HepG2 (cell line): ENCODE data around the gene IFITM5. TPM values are rescaled to one million over a fixed set of nuclear protein-coding genes. Genes with fewer than 3 reads are reported as not detected.

Experiments
- ATAC-seq: fragments of 200-7000 bp; cut with Tn5 transposase; 3 replicates; pipeline ENCODE4 v1.9.1; 2020; ENCODE audit warnings: mild to moderate bottlenecking, moderate library complexity
- BruUV-seq: library from RNA; stranded (reverse); fragments of 400-500 nt; replicated peaks from 2 replicates; lab custom pipeline; 2021; lab: Mats Ljungman, UMichigan
- CTCF ChIA-PET: fragments of 300-600 bp; formaldehyde crosslinking; extraction: SDS; loops from one replicate; lab custom pipeline; 2021; ENCODE audit warnings: low total read pairs, inconsistent platforms, low intra/inter-chr PET ratio; lab: Yijun Ruan, JAX
- POLR2A ChIA-PET: fragments of 350-600 bp; sonication (Branson Sonifier 250); formaldehyde crosslinking; loops from one replicate; lab custom pipeline; 2020; ENCODE audit warnings: antibody characterized with exemption, inconsistent platforms; lab: Yijun Ruan, JAX
- DNase-seq: peaks from one replicate; pipeline ENCODE4 v3.0.0-alpha.2; 2015; ENCODE audit warnings: low spot score
- FAIRE-seq: peaks from 3 replicates; lab custom pipeline; 2011; peaks lifted over from hg19 to GRCh38; lab: Jason Lieb, UNC
- H2AFZ ChIP-seq: one replicate; pipeline ENCODE4 v1.6.1; 2011; ENCODE audit warnings: low read length, inconsistent platforms
- H3K27ac ChIP-seq: fragments of 300-600 bp; 3 replicates; pipeline ENCODE4 v1.8.0; 2011; ENCODE audit warnings: mixed run types, mild to moderate bottlenecking, mixed read lengths, low read length, inconsistent platforms; ENCODE audit not compliant: insufficient read depth; ENCODE audit errors: extremely low read length
- H3K27me3 ChIP-seq, 2 experiments: fragments of 200-600 bp in 1 of 2; 2 replicates in 1 of 2; 3 replicates in 1 of 2; pipeline versions ENCODE4 v1.6.0 to v1.8.0; 2011; ENCODE audit warnings: low read length in 2 of 2, mild to moderate bottlenecking in 2 of 2, moderate library complexity in 2 of 2, inconsistent platforms in 1 of 2; ENCODE audit not compliant: insufficient read depth in 2 of 2, control insufficient read depth in 1 of 2
- H3K36me3 ChIP-seq, 2 experiments: fragments of 200-600 bp in 1 of 2; replicated peaks in 1 of 2; 2 replicates in 1 of 2; 3 replicates in 1 of 2; pipeline versions ENCODE4 v1.5.1 to v1.8.0; 2011; ENCODE audit warnings: low read length in 2 of 2, inconsistent platforms in 1 of 2; ENCODE audit not compliant: insufficient read depth in 2 of 2, control insufficient read depth in 1 of 2
- H3K4me1 ChIP-seq: 2 replicates; pipeline ENCODE4 v1.5.1; 2012; ENCODE audit warnings: low read length, inconsistent platforms; ENCODE audit not compliant: insufficient read depth
- H3K4me2 ChIP-seq: 2 replicates; pipeline ENCODE4 v1.6.0; 2011; ENCODE audit warnings: low read depth, low read length, inconsistent platforms
- H3K4me3 ChIP-seq, 3 experiments: fragments of 200-600 bp in 1 of 3; sonication (generic), shearing (Covaris generic) in 1 of 3; replicated peaks in 1 of 3; 2 replicates each; pipeline ENCODE4 v1.5.1; 2011 to 2016; ENCODE audit warnings: low read length in 3 of 3, inconsistent platforms in 2 of 3, low read depth in 2 of 3, mild to moderate bottlenecking in 2 of 3, control low read depth in 1 of 3, mixed read lengths in 1 of 3; ENCODE audit not compliant: insufficient read depth in 1 of 3
- H3K79me2 ChIP-seq: one replicate; pipeline ENCODE4 v1.6.1; 2011; ENCODE audit warnings: low read length, inconsistent platforms; ENCODE audit not compliant: insufficient read depth
- H3K9ac ChIP-seq: 2 replicates; pipeline ENCODE4 v1.6.0; 2011; ENCODE audit warnings: mild to moderate bottlenecking, low read depth, low read length, inconsistent platforms; ENCODE audit not compliant: insufficient read depth
- H3K9me3 ChIP-seq: 2 replicates; pipeline ENCODE4 v1.5.1; 2012; ENCODE audit warnings: mild to moderate bottlenecking, low read length
- H4K20me1 ChIP-seq: 2 replicates; pipeline ENCODE4 v1.6.0; 2011; ENCODE audit warnings: inconsistent platforms, mild to moderate bottlenecking, low read length, moderate library complexity; ENCODE audit not compliant: insufficient read depth
- DNMT1 ChIP-seq: sonication (generic); formaldehyde crosslinking; IDR thresholded peaks from 2 replicates; pipeline ENCODE4 v1.5.1; 2020; ENCODE audit warnings: mild to moderate bottlenecking, missing genetic modification reagents
- KDM3A ChIP-seq: IDR thresholded peaks from 2 replicates; pipeline ENCODE4 v1.6.1; 2018; ENCODE audit warnings: low read depth, missing compliant biosample characterization
- SMYD3 ChIP-seq: sonication (generic); formaldehyde crosslinking; IDR thresholded peaks from 2 replicates; pipeline ENCODE4 v1.8.1; 2023; ENCODE audit warnings: mild to moderate bottlenecking, missing genetic modification reagents
- SOX6 ChIP-seq, 2 experiments: fragments of 450-650 bp in 1 of 2; sonication (generic) in 1 of 2; formaldehyde crosslinking in 1 of 2; IDR thresholded peaks; 2 replicates each; pipeline versions ENCODE4 v1.4.0 to v1.6.1; 2017 to 2020; ENCODE audit warnings: antibody characterized with exemption in 1 of 2, mild to moderate bottlenecking in 1 of 2, missing genetic modification reagents in 1 of 2
- TBX3 ChIP-seq: fragments of 450-650 bp; IDR thresholded peaks from 2 replicates; pipeline ENCODE4 v1.6.1; 2017; ENCODE audit warnings: antibody characterized with exemption, mild to moderate bottlenecking, inconsistent platforms, borderline replicate concordance
- ZBTB38 ChIP-seq: sonication (generic); formaldehyde crosslinking; IDR thresholded peaks from 2 replicates; pipeline ENCODE4 v1.5.1; 2020; ENCODE audit warnings: mild to moderate bottlenecking, missing genetic modification reagents
- ZFY ChIP-seq: sonication (generic); formaldehyde crosslinking; IDR thresholded peaks from 2 replicates; pipeline ENCODE4 v1.4.0; 2020; ENCODE audit warnings: missing genetic modification reagents
- ZMYM4 ChIP-seq: sonication (generic); formaldehyde crosslinking; IDR thresholded peaks from 2 replicates; pipeline ENCODE4 v1.8.1; 2023; ENCODE audit warnings: mild to moderate bottlenecking, missing genetic modification reagents
- ZNF180 ChIP-seq: sonication (generic); formaldehyde crosslinking; IDR thresholded peaks from 2 replicates; pipeline ENCODE4 v1.4.0; 2020; ENCODE audit warnings: low read depth, missing genetic modification reagents, borderline replicate concordance
- ZNF34 ChIP-seq: sonication (generic); formaldehyde crosslinking; IDR thresholded peaks from 2 replicates; pipeline ENCODE4 v1.4.0; 2020; ENCODE audit warnings: mild to moderate bottlenecking, missing genetic modification reagents, borderline replicate concordance
- ZNF724P ChIP-seq: sonication (generic); formaldehyde crosslinking; IDR thresholded peaks from 2 replicates; pipeline ENCODE4 v1.8.0; 2022; ENCODE audit warnings: missing genetic modification reagents, borderline replicate concordance
- ZSCAN25 ChIP-seq: sonication (generic); formaldehyde crosslinking; IDR thresholded peaks from 2 replicates; pipeline ENCODE4 v1.8.0; 2022; ENCODE audit warnings: mild to moderate bottlenecking, missing genetic modification reagents
- WGBS: methylation state at CpG from one replicate; pipeline ENCODE4 v1.1.6; 2017; ENCODE audit warnings: low lambda C conversion rate; 5-methylcytosine and 5-hydroxymethylcytosine counted together
- in situ Hi-C: cut with HindIII; loops from 2 replicates; pipeline ENCODE4 v1.10.0; 2017; ENCODE audit warnings: low pct_unique_long_range_greater_than_20kb; ENCODE audit not compliant: extremely low pct_ligation_motif_present
- intact Hi-C: fragments of 100-400 bp; cut with micrococcal nuclease; formaldehyde crosslinking; loops from one replicate; pipeline ENCODE4 v1.10.0; 2022; ENCODE audit not compliant: unreplicated experiment
- polyA plus RNA-seq, 8 experiments: library from polyadenylated mRNA; depleted of rRNA in 3 of 8; stranded (reverse) in 7 of 8; unstranded in 1 of 8; fragments of >200 nt; fragmentation: Illumina TruSeq in 4 of 8; extraction: Trizol in 4 of 8; gene quantifications; 2 replicates each; pipeline versions ENCODE4 v1.2.1 to v1.2.3, GENCODE V29; 2011 to 2016; ENCODE audit warnings: low read depth in 4 of 8, missing spikeins in 1 of 8, mixed read lengths in 1 of 8; ENCODE audit not compliant: insufficient read depth in 1 of 8
- total RNA-seq, 5 experiments: library from RNA; depleted of rRNA; stranded (reverse); fragments of >200 nt; fragmentation: Illumina TruSeq; extraction: Trizol; gene quantifications; 2 replicates each; pipeline ENCODE4 v1.2.3, GENCODE V29; 2016; ENCODE audit warnings: low read depth in 1 of 5
- TF ChIP-seq, protein P1 (sequence below): sonication (generic); formaldehyde crosslinking; IDR thresholded peaks from 2 replicates; pipeline ENCODE4 v1.4.0; 2020; ENCODE audit warnings: missing genetic modification reagents
- TF ChIP-seq, protein P2 (sequence below): sonication (generic); formaldehyde crosslinking; IDR thresholded peaks from 2 replicates; pipeline ENCODE4 v1.4.0; 2020; ENCODE audit warnings: missing genetic modification reagents
- TF ChIP-seq, protein P3 (sequence below): sonication (generic); formaldehyde crosslinking; IDR thresholded peaks from 2 replicates; pipeline ENCODE4 v1.5.1; 2020; ENCODE audit warnings: mild to moderate bottlenecking, missing genetic modification reagents, moderate library complexity

Gene IFITM5
- total and polyA plus RNA-seq, 2 of the 13 experiments (the other 11 are each of a cell fraction or from before 2014, with no cell fraction given): not detected

DNA sequence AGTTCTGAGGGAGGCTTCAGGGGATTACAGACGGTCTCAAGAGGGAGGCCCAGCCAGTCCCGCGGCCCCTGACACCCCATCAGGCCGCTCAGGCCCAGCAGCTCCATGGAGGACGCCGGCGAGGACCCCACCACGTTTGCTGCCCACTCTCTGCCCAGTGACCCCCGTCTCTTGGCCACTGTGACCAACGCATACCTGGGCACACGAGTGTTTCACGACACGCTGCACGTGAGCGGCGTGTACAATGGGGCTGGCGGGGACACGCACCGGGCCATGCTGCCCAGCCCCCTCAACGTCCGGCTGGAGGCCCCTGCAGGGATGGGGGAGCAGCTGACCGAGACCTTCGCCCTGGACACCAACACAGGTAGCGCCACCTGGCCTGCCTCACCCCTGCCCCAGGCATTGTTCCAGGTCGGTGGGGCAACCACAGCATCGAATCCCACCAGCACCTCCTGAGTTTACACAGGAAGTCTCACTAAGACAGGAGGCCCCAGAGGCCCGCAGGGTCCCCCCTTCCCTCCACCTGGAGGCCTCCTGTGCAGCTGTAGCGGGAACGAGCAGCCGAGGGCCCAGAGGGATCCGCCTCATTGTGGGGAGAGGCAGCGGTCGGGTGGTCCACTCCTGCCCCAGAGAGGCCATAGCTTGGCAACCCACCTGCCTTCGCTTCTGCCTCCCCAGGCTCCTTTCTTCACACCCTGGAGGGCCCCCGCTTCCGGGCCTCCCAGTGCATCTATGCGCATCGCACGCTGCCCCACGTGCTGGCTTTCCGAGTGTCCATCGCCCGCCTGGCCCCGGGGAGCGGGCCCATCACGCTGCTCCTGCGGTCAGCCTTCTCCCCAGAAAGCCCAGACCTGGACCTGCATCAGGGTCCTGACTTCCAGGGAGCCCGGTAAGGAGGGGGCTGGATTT, 9.4 kb downstream of the IFITM5 start:
- no peak for FAIRE-seq
- POLR2A ChIA-PET: no interaction called here
- H3K36me3 ChIP-seq: 0 out of 5 replicates have a peak, but pooled peaks cover 0 to 2% of the 10 kb centered on the region in 2 experiments
- TF ChIP-seq TBX3 (no peak), SMYD3 (no peak), KDM3A (CRISPR knock-in tag) (no peak), ZBTB38 (CRISPR knock-in tag) (peak; percentile 95), ZNF34 (CRISPR knock-in tag) (no peak), ZNF724P (no peak), SOX6 (IDR thresholded peaks at IDR 0.05) (no peak), SOX6 (CRISPR knock-in tag; IDR thresholded peaks at IDR 0.05) (0 out of 2 replicates have a peak, but pooled peaks have one; percentile 28), ZSCAN25 (peak; percentile 98), DNMT1 (CRISPR knock-in tag) (0 out of 2 replicates have a peak, but pooled peaks have one; percentile 63), ZNF180 (CRISPR knock-in tag) (no peak), ZMYM4 (CRISPR knock-in tag) (no peak), ZFY (CRISPR knock-in tag) (0 out of 2 replicates have a peak, but pooled peaks have one; percentile 18)
- TF ChIP-seq, protein P1, sequence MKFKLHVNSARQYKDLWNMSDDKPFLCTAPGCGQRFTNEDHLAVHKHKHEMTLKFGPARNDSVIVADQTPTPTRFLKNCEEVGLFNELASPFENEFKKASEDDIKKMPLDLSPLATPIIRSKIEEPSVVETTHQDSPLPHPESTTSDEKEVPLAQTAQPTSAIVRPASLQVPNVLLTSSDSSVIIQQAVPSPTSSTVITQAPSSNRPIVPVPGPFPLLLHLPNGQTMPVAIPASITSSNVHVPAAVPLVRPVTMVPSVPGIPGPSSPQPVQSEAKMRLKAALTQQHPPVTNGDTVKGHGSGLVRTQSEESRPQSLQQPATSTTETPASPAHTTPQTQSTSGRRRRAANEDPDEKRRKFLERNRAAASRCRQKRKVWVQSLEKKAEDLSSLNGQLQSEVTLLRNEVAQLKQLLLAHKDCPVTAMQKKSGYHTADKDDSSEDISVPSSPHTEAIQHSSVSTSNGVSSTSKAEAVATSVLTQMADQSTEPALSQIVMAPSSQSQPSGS (CRISPR knock-in tag): no peak
- TF ChIP-seq, protein P2, sequence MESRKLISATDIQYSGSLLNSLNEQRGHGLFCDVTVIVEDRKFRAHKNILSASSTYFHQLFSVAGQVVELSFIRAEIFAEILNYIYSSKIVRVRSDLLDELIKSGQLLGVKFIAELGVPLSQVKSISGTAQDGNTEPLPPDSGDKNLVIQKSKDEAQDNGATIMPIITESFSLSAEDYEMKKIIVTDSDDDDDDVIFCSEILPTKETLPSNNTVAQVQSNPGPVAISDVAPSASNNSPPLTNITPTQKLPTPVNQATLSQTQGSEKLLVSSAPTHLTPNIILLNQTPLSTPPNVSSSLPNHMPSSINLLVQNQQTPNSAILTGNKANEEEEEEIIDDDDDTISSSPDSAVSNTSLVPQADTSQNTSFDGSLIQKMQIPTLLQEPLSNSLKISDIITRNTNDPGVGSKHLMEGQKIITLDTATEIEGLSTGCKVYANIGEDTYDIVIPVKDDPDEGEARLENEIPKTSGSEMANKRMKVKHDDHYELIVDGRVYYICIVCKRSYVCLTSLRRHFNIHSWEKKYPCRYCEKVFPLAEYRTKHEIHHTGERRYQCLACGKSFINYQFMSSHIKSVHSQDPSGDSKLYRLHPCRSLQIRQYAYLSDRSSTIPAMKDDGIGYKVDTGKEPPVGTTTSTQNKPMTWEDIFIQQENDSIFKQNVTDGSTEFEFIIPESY (CRISPR knock-in tag): peak; percentile 88
- TF ChIP-seq, protein P3, sequence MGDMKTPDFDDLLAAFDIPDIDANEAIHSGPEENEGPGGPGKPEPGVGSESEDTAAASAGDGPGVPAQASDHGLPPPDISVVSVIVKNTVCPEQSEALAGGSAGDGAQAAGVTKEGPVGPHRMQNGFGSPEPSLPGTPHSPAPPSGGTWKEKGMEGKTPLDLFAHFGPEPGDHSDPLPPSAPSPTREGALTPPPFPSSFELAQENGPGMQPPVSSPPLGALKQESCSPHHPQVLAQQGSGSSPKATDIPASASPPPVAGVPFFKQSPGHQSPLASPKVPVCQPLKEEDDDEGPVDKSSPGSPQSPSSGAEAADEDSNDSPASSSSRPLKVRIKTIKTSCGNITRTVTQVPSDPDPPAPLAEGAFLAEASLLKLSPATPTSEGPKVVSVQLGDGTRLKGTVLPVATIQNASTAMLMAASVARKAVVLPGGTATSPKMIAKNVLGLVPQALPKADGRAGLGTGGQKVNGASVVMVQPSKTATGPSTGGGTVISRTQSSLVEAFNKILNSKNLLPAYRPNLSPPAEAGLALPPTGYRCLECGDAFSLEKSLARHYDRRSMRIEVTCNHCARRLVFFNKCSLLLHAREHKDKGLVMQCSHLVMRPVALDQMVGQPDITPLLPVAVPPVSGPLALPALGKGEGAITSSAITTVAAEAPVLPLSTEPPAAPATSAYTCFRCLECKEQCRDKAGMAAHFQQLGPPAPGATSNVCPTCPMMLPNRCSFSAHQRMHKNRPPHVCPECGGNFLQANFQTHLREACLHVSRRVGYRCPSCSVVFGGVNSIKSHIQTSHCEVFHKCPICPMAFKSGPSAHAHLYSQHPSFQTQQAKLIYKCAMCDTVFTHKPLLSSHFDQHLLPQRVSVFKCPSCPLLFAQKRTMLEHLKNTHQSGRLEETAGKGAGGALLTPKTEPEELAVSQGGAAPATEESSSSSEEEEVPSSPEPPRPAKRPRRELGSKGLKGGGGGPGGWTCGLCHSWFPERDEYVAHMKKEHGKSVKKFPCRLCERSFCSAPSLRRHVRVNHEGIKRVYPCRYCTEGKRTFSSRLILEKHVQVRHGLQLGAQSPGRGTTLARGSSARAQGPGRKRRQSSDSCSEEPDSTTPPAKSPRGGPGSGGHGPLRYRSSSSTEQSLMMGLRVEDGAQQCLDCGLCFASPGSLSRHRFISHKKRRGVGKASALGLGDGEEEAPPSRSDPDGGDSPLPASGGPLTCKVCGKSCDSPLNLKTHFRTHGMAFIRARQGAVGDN (CRISPR knock-in tag): peak; percentile 42; the same call in 1 of the 2 replicates
- H2AFZ ChIP-seq: no peak overlapping the region
- no peaks in the 10 kb centered on the region for H3K9me3 ChIP-seq
- no peak for DNase-seq
- no peak for ATAC-seq
- peak overlapping the region; percentile 55; the same call in 1 of the 2 replicates for H3K9ac ChIP-seq
- WGBS: 95% methylated on average over 23 of the region's 48 CpGs
- CTCF ChIA-PET: no interaction called here
- BruUV-seq: TSS peak; percentile 62
- no peaks in the 10 kb centered on the region for H3K79me2 ChIP-seq
- H4K20me1 ChIP-seq: no peaks in the 10 kb centered on the region
- in situ Hi-C loops: no loop called here
- H3K4me2 ChIP-seq: peak overlapping the region; percentile 72
- intact Hi-C loops: no loop called here
- peaks cover 27% of the 10 kb centered on the region for H3K4me1 ChIP-seq
- peaks cover 5 to 33% of the 10 kb centered on the region in 2 experiments; a peak in 4 of 5 replicates for H3K27me3 ChIP-seq
- no peak overlapping the region for H3K27ac ChIP-seq
- peak overlapping the region in 2 of 3 experiments; percentile 2 to 57; a peak in 3 of 6 replicates for H3K4me3 ChIP-seq
